HepG2 (cell line): ENCODE measurements around the gene SH3YL1. TPM values are rescaled to one million over a fixed set of nuclear protein-coding genes. Genes with fewer than 3 reads are reported as not detected.

Experiments
- GPN1 ChIP-seq: sonication (generic); formaldehyde crosslinking; IDR thresholded peaks from 2 replicates; pipeline ENCODE4 v1.5.1; 2020; ENCODE audit warnings: missing genetic modification reagents, borderline replicate concordance
- HMG20B ChIP-seq: conservative IDR thresholded peaks from 2 replicates; pipeline ENCODE4 v1.6.1; 2016; ENCODE audit warnings: missing genetic modification reagents, missing compliant biosample characterization
- IRX3 ChIP-seq: sonication (generic); formaldehyde crosslinking; IDR thresholded peaks from 2 replicates; pipeline ENCODE4 v1.8.1; 2023; ENCODE audit warnings: mild to moderate bottlenecking, low read depth, missing genetic modification reagents, borderline replicate concordance
- KDM1A ChIP-seq: IDR thresholded peaks from 2 replicates; pipeline ENCODE4 v1.6.1; 2016; ENCODE audit warnings: missing compliant biosample characterization
- KDM5B ChIP-seq: sonication (generic); formaldehyde crosslinking; IDR thresholded peaks from 2 replicates; pipeline ENCODE4 v1.4.0; 2020; ENCODE audit warnings: missing genetic modification reagents, mild to moderate bottlenecking, borderline replicate concordance
- MEF2D ChIP-seq: sonication (generic); formaldehyde crosslinking; IDR thresholded peaks from 2 replicates; pipeline ENCODE4 v1.5.1; 2020; ENCODE audit warnings: mild to moderate bottlenecking, missing genetic modification reagents
- PLRG1 ChIP-seq: fragments of 450-650 bp; conservative IDR thresholded peaks from 2 replicates; pipeline ENCODE4 v1.6.1; 2016
- SALL1 ChIP-seq: sonication (generic); formaldehyde crosslinking; IDR thresholded peaks from 2 replicates; pipeline ENCODE4 v1.8.0; 2022; ENCODE audit warnings: mild to moderate bottlenecking, missing genetic modification reagents
- SAP130 ChIP-seq: IDR thresholded peaks from 2 replicates; pipeline ENCODE4 v1.6.1; 2016; ENCODE audit warnings: low read depth
- TAF1 ChIP-seq: sonication (generic); formaldehyde crosslinking; IDR thresholded peaks from 2 replicates; pipeline ENCODE4 v1.4.0; 2020; ENCODE audit warnings: missing genetic modification reagents
- ZBTB38 ChIP-seq: sonication (generic); formaldehyde crosslinking; IDR thresholded peaks from 2 replicates; pipeline ENCODE4 v1.5.1; 2020; ENCODE audit warnings: mild to moderate bottlenecking, missing genetic modification reagents
- ZNF232 ChIP-seq: sonication (generic); formaldehyde crosslinking; IDR thresholded peaks from 2 replicates; pipeline ENCODE4 v1.4.0; 2020; ENCODE audit warnings: missing genetic modification reagents, borderline replicate concordance
- ZNF441 ChIP-seq: sonication (generic); formaldehyde crosslinking; IDR thresholded peaks from 2 replicates; pipeline ENCODE4 v1.7.0; 2021; ENCODE audit warnings: missing genetic modification reagents, borderline replicate concordance
- ZNF616 ChIP-seq: sonication (generic); formaldehyde crosslinking; IDR thresholded peaks from 2 replicates; pipeline ENCODE4 v1.5.0; 2020; ENCODE audit warnings: low read depth, mild to moderate bottlenecking, missing genetic modification reagents
- ZNF839 ChIP-seq: sonication (generic); formaldehyde crosslinking; IDR thresholded peaks from 2 replicates; pipeline ENCODE4 v1.4.0; 2020; ENCODE audit warnings: missing genetic modification reagents, mild to moderate bottlenecking, borderline replicate concordance
- polyA plus RNA-seq, 8 experiments: library from polyadenylated mRNA; depleted of rRNA in 3 of 8; stranded (reverse) in 7 of 8; unstranded in 1 of 8; fragments of >200 nt; fragmentation: Illumina TruSeq in 4 of 8; extraction: Trizol in 4 of 8; gene quantifications; 2 replicates each; pipeline versions ENCODE4 v1.2.1 to v1.2.3, GENCODE V29; 2011 to 2016; ENCODE audit warnings: low read depth in 4 of 8, missing spikeins in 1 of 8, mixed read lengths in 1 of 8; ENCODE audit not compliant: insufficient read depth in 1 of 8
- total RNA-seq, 5 experiments: library from RNA; depleted of rRNA; stranded (reverse); fragments of >200 nt; fragmentation: Illumina TruSeq; extraction: Trizol; gene quantifications; 2 replicates each; pipeline ENCODE4 v1.2.3, GENCODE V29; 2016; ENCODE audit warnings: low read depth in 1 of 5
- TF ChIP-seq, protein P1 (sequence below): sonication (generic); formaldehyde crosslinking; IDR thresholded peaks from 2 replicates; pipeline ENCODE4 v1.5.0; 2020; ENCODE audit warnings: missing genetic modification reagents
- TF ChIP-seq, protein P2 (sequence below): sonication (generic); formaldehyde crosslinking; IDR thresholded peaks from 2 replicates; pipeline ENCODE4 v1.5.1; 2020; ENCODE audit warnings: mild to moderate bottlenecking, missing genetic modification reagents
- TF ChIP-seq, protein P3 (sequence below): sonication (generic); formaldehyde crosslinking; IDR thresholded peaks from 2 replicates; pipeline ENCODE4 v1.5.1; 2020; ENCODE audit warnings: missing genetic modification reagents, mild to moderate bottlenecking, borderline replicate concordance
- TF ChIP-seq, protein P4 (sequence below): sonication (generic); formaldehyde crosslinking; IDR thresholded peaks from 2 replicates; pipeline ENCODE4 v1.4.0; 2020; ENCODE audit warnings: mild to moderate bottlenecking, low read depth, missing genetic modification reagents
- TF ChIP-seq, protein P5 (sequence below): sonication (generic); formaldehyde crosslinking; conservative IDR thresholded peaks from 2 replicates; pipeline ENCODE4 v1.4.0; 2020; ENCODE audit warnings: missing genetic modification reagents

SH3YL1 gene
- total and polyA plus RNA-seq, 2 of the 13 experiments (the other 11 are each of a cell fraction or from before 2014, with no cell fraction given), result 13.0 to 48.2 TPM

DNA sequence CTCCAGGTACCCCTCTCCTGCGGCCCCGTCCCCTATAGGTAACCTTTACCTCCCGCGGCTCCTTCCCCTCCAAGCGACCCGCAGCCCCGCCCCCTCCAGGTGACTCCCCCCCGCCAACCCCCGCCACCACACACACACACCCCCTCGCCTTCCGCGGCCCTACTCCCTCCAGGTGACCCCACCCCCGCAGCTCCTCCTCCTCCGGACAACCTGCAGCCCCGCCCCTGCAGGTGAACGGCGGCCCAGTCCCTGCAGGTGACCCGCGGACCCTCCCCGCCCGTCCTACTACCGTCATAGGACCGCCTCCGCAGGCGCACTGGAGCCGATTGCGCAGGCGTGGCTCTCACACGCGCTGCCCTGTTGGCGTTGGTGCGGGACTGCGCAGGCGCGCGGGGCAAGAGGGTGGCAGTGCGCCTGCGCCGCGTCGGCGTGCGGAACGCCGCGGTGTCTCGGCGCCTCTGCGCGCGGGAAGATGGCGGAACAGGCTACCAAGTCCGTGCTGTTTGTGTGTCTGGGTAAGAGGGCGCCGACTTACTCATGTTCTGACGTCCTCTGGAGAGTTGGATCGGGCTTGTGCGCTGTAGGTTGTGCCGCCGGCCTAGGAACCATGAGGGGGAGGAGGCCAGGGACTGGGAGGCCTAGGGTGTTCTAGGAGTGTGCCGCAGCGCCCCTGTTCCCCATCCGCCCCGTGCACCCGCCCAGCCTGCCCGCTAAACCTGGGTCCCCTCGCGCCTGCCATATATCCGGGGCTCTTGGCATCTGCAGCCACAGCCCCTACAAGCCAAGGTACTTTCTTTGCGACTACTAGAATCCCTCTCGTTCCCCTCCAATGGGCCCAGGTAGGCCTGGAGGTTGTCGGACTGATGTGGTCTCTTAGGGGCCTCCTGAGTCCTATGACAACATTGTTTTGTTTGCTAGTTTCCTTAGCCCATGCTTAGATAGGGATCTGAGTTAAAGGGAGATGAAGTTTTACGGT, 949 bp upstream of the SH3YL1 start, which contains the start of gene ACP1 (continued):
- TF ChIP-seq SAP130 (CRISPR knock-in tag), result peak; percentile 93
- TF ChIP-seq, protein P1, sequence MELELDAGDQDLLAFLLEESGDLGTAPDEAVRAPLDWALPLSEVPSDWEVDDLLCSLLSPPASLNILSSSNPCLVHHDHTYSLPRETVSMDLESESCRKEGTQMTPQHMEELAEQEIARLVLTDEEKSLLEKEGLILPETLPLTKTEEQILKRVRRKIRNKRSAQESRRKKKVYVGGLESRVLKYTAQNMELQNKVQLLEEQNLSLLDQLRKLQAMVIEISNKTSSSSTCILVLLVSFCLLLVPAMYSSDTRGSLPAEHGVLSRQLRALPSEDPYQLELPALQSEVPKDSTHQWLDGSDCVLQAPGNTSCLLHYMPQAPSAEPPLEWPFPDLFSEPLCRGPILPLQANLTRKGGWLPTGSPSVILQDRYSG (CRISPR knock-in tag), result no peak; the same call in 1 of the 2 replicates
- 0 out of 2 replicates have a peak, but pooled peaks have one; percentile 25 for TF ChIP-seq GPN1 (CRISPR knock-in tag)
- TF ChIP-seq HMG20B (CRISPR knock-in tag), result no peak
- peak; percentile 97 for TF ChIP-seq TAF1
- no peak for TF ChIP-seq KDM1A (CRISPR knock-in tag)
- TF ChIP-seq ZNF616 (CRISPR knock-in tag), result peak; percentile 95
- TF ChIP-seq ZNF839 (CRISPR knock-in tag), result peak; percentile 64; the same call in 1 of the 2 replicates
- TF ChIP-seq, protein P2, sequence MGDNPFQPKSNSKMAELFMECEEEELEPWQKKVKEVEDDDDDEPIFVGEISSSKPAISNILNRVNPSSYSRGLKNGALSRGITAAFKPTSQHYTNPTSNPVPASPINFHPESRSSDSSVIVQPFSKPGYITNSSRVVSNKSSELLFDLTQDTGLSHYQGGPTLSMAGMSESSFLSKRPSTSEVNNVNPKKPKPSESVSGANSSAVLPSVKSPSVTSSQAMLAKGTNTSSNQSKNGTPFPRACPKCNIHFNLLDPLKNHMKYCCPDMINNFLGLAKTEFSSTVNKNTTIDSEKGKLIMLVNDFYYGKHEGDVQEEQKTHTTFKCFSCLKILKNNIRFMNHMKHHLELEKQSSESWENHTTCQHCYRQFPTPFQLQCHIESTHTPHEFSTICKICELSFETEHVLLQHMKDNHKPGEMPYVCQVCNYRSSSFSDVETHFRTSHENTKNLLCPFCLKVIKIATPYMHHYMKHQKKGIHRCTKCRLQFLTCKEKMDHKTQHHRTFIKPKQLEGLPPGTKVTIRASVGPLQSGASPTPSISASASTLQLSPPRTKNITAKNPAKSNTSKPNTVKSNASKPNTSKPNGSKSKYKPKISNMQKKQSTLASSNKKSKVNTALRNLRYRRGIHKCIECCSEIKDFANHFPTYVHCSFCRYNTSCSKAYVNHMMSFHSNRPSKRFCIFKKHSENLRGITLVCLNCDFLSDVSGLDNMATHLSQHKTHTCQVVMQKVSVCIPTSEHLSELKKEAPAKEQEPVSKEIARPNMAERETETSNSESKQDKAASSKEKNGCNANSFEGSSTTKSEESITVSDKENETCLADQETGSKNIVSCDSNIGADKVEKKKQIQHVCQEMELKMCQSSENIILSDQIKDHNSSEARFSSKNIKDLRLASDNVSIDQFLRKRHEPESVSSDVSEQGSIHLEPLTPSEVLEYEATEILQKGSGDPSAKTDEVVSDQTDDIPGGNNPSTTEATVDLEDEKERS (CRISPR knock-in tag), result peak; percentile 61; the same call in 1 of the 2 replicates
- TF ChIP-seq, protein P3, sequence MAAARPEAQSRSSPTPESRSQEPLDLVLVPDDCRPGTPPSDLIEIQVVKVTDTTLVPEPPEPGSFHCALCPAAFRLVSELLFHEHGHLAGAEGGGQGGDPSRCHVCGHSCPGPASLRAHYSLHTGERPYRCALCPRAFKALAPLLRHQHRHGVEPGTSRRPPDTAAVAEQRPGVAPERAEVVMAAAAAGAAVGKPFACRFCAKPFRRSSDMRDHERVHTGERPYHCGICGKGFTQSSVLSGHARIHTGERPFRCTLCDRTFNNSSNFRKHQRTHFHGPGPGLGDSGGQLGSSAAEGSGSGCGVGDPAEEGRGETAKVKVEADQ, result peak; percentile 76; the same call in 1 of the 2 replicates
- TF ChIP-seq, protein P4, sequence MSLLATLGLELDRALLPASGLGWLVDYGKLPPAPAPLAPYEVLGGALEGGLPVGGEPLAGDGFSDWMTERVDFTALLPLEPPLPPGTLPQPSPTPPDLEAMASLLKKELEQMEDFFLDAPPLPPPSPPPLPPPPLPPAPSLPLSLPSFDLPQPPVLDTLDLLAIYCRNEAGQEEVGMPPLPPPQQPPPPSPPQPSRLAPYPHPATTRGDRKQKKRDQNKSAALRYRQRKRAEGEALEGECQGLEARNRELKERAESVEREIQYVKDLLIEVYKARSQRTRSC, result peak; percentile 85; the same call in 1 of the 2 replicates
- TF ChIP-seq IRX3 (CRISPR knock-in tag), result 0 out of 2 replicates have a peak, but pooled peaks have one; percentile 65
- peak; percentile 95 for TF ChIP-seq KDM5B
- peak; percentile 92 for TF ChIP-seq ZBTB38 (CRISPR knock-in tag)
- TF ChIP-seq ZNF441, result peak; percentile 96
- peak; percentile 92 for TF ChIP-seq SALL1 (CRISPR knock-in tag)
- no peak for TF ChIP-seq PLRG1
- TF ChIP-seq MEF2D, result peak; percentile 62; the same call in 1 of the 2 replicates
- TF ChIP-seq ZNF232 (CRISPR knock-in tag), result peak; percentile 94
- TF ChIP-seq, protein P5, sequence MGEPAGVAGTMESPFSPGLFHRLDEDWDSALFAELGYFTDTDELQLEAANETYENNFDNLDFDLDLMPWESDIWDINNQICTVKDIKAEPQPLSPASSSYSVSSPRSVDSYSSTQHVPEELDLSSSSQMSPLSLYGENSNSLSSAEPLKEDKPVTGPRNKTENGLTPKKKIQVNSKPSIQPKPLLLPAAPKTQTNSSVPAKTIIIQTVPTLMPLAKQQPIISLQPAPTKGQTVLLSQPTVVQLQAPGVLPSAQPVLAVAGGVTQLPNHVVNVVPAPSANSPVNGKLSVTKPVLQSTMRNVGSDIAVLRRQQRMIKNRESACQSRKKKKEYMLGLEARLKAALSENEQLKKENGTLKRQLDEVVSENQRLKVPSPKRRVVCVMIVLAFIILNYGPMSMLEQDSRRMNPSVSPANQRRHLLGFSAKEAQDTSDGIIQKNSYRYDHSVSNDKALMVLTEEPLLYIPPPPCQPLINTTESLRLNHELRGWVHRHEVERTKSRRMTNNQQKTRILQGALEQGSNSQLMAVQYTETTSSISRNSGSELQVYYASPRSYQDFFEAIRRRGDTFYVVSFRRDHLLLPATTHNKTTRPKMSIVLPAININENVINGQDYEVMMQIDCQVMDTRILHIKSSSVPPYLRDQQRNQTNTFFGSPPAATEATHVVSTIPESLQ (CRISPR knock-in tag), result no peak
